Measurements from ENCODE around the gene POC1A. TPM values are rescaled to one million over a fixed set of nuclear protein-coding genes. Genes with fewer than 3 reads are reported as not detected.

POC1A gene
- total RNA-seq, 1 experiment from 2014 or later, result 29.0 TPM

DNA sequence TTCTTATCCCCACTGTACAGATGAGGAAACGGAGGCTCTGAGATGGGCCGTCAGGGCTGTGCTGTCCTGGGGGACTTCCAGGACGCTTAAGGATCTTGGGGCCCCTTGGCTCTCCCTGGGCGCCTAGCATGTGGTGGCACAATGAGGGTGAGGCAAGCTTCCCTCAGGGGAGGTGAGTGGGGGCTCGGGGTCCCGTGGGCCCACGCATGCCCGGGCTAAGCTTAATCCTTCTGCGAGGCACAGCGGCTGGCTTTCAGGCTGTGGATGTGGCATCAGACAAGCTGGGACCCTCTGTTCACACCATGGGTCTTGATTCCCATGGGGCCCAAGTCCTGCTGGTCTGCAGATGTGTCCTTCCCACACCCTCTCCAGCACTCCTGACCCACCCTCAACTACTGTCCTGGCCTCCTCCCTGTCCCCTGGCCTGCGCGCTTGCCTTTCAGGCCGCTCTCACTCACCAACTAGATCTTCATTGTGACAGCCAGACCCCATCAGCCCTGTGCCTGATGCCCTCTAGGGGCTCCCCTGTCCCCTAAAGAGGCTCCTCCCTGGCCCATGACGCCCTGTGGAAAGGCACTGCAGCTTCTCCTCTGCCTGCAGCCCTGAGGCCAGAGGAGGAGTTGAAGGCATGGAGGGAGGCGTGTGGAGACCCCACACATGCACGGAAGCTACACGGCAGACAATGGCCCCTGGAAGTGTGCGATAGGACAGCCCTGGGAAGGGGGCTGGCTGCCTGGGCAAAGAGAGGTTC lies 109.2 kb downstream of the POC1A start:
- Histone ChIP-seq H3K27ac (ENCODE audit: insufficient read length, low read depth, low read length) (no peak overlapping the region), H2BK20ac (ENCODE audit: low read depth, low read length, poor library complexity, severe bottlenecking) (no peak overlapping the region), H2BK12ac (ENCODE audit: insufficient read length, low read depth, low read length) (no peak overlapping the region), H4K8ac (replicated peaks; ENCODE audit: insufficient read length, low read depth, low read length) (no peak overlapping the region), H2BK120ac (ENCODE audit: low read depth, low read length, poor library complexity, severe bottlenecking) (no peak overlapping the region), H2BK5ac (ENCODE audit: insufficient read length, low read length) (no peak overlapping the region), H2BK15ac (ENCODE audit: low read depth, low read length) (no peak overlapping the region), H3K4me2 (ENCODE audit: insufficient read depth, insufficient read length, low read length) (no peak overlapping the region), H3K23me2 (ENCODE audit: insufficient read length, low read depth, low read length, poor library complexity, severe bottlenecking) (no peaks in the 10 kb centered on the region), H3K56ac (ENCODE audit: insufficient read length, low read depth, low read length) (no peak overlapping the region), H3K79me1 (ENCODE audit: insufficient read depth, low read depth, low read length, poor library complexity, severe bottlenecking) (no peaks in the 10 kb centered on the region), H3K4ac (ENCODE audit: low read depth, low read length) (no peak overlapping the region), H2AK5ac (ENCODE audit: insufficient read length, low read length) (no peak overlapping the region), H3K23ac (ENCODE audit: insufficient read length, low read depth, low read length) (no peak overlapping the region), H3T11ph (ENCODE audit: low read length) (no peak overlapping the region), H3K9me3 (ENCODE audit: control insufficient read depth, low read depth, low read length) (no peaks in the 10 kb centered on the region), H4K5ac (ENCODE audit: insufficient read length, low read depth, low read length) (no peak overlapping the region), H4K20me1 (ENCODE audit: control insufficient read depth, insufficient read depth, insufficient read length) (no peaks in the 10 kb centered on the region), H3K14ac (ENCODE audit: insufficient read depth, low read length) (peak overlapping the region; percentile 16; the same call in 1 of the 2 replicates), H3K18ac (ENCODE audit: insufficient read length, low read depth, low read length) (peak overlapping the region; percentile 1), H2AFZ (ENCODE audit: low read length) (no peak overlapping the region), H3K4me1 (ENCODE audit: insufficient read depth, low read length) (no peaks in the 10 kb centered on the region; the same call in 1 of the 2 replicates), H3K27me3 (ENCODE audit: insufficient read depth, low read length) (no peaks in the 10 kb centered on the region), H3K9ac (ENCODE audit: extremely low read depth, insufficient read length, low read length) (no peak overlapping the region), H3K79me2 (ENCODE audit: insufficient read depth, low read length) (no peaks in the 10 kb centered on the region), H4K91ac (ENCODE audit: insufficient read length, low read depth, low read length) (no peak overlapping the region)
- TF ChIP-seq, protein P1, sequence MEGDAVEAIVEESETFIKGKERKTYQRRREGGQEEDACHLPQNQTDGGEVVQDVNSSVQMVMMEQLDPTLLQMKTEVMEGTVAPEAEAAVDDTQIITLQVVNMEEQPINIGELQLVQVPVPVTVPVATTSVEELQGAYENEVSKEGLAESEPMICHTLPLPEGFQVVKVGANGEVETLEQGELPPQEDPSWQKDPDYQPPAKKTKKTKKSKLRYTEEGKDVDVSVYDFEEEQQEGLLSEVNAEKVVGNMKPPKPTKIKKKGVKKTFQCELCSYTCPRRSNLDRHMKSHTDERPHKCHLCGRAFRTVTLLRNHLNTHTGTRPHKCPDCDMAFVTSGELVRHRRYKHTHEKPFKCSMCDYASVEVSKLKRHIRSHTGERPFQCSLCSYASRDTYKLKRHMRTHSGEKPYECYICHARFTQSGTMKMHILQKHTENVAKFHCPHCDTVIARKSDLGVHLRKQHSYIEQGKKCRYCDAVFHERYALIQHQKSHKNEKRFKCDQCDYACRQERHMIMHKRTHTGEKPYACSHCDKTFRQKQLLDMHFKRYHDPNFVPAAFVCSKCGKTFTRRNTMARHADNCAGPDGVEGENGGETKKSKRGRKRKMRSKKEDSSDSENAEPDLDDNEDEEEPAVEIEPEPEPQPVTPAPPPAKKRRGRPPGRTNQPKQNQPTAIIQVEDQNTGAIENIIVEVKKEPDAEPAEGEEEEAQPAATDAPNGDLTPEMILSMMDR (conservative IDR thresholded peaks at IDR 0.05), result peak; percentile 43; the same call in 2 of the 3 replicates
- Mint-ChIP-seq H3K36me3 (ENCODE audit: insufficient read depth in 1 of 3, low read depth in 3 of 3) (peaks cover 2 to 12% (median 10%) of the 10 kb centered on the region in 3 experiments; a peak in 6 of 7 replicates), H3K27me3 (ENCODE audit: low read depth) (peaks cover 2% of the 10 kb centered on the region), H3K27ac (peak overlapping the region; percentile 63 to 95 (median 64); a peak in 5 of 7 replicates), H3K9me3 (no peaks in the 10 kb centered on the region; a peak in 1 of 5 replicates), H3K4me1 (peaks cover 15 to 25% of the 10 kb centered on the region in 2 experiments), H3K4me3 (no peak overlapping the region)
- WGBS (ENCODE audit: extremely low coverage, insufficient read length, low lambda C conversion rate), result no CpG with 5 or more reads among the region's 18 CpGs
- DNase-seq, result peak; percentile 65

Data from H9 (cell line).